Sigmoid colon (tissue), 7 donors: ENCODE data around the gene C16orf92. TPM values are rescaled to one million over a fixed set of nuclear protein-coding genes. Genes with fewer than 3 reads are reported as not detected.

Experiments
- DNase-seq: peaks from one replicate; pipeline ENCODE4 v3.0.0-alpha.2; 2019
- H3K27ac ChIP-seq, 4 donors: fragments of 200-600 bp; sonication (generic); one replicate each; pipeline ENCODE4 v1.5.1; 2016 to 2019; ENCODE audit warnings: mild to moderate bottlenecking in 1 of 4
- H3K27me3 ChIP-seq, 3 donors: fragments of 200-600 bp; sonication (generic); one replicate each; pipeline ENCODE4 v1.5.1; 2019; ENCODE audit warnings: mild to moderate bottlenecking in 1 of 3
- H3K36me3 ChIP-seq, 4 donors: fragments of 200-600 bp; sonication (generic); one replicate each; pipeline ENCODE4 v1.5.1; 2016 to 2019
- H3K4me1 ChIP-seq, 4 donors: fragments of 200-600 bp; sonication (generic); one replicate each; pipeline ENCODE4 v1.5.1; 2017 to 2019
- H3K4me3 ChIP-seq, 4 donors: fragments of 200-600 bp; sonication (generic); one replicate each; pipeline ENCODE4 v1.5.1; 2017 to 2019; ENCODE audit warnings: mild to moderate bottlenecking in 2 of 4, moderate library complexity in 1 of 4
- H3K9me3 ChIP-seq, 4 donors: fragments of 200-600 bp in 3 of 4; sonication (generic) in 3 of 4; one replicate each; pipeline versions ENCODE4 v1.5.1 to v1.6.1; 2013 to 2019
- CTCF ChIP-seq, 4 experiments: fragments of 450-650 bp in 3 of 4; fragments of 200-600 bp in 1 of 4; IDR thresholded peaks; one replicate each; pipeline ENCODE4 v1.5.1; 2016 to 2019; ENCODE audit warnings: antibody characterized with exemption in 4 of 4, mild to moderate bottlenecking in 3 of 4, moderate library complexity in 2 of 4
- EP300 ChIP-seq, 4 donors: sonication (generic); formaldehyde crosslinking; IDR thresholded peaks; one replicate each; pipeline ENCODE4 v1.6.1; 2017; ENCODE audit warnings: antibody characterized with exemption in 4 of 4
- POLR2A ChIP-seq, 2 donors: fragments of 450-650 bp; IDR thresholded peaks; one replicate each; pipeline ENCODE4 v1.6.1; 2016; ENCODE audit warnings: antibody characterized with exemption in 2 of 2, mild to moderate bottlenecking in 2 of 2, moderate library complexity in 2 of 2
- POLR2AphosphoS5 ChIP-seq, 4 donors: sonication (generic); formaldehyde crosslinking; IDR thresholded peaks; one replicate each; pipeline ENCODE4 v1.6.1; 2017; ENCODE audit warnings: antibody characterized with exemption in 4 of 4
- WGBS, 2 donors: extraction: QIAGEN DNeasy Blood & Tissue Kit; methylation state at CpG; one replicate each; pipeline ENCODE4 v1.1.7; 2013; 5-methylcytosine and 5-hydroxymethylcytosine counted together
- intact Hi-C: fragments of 100-400 bp; cut with DNase I; formaldehyde crosslinking; loops from one replicate; pipeline ENCODE4 v1.15.1; 2023
- polyA plus RNA-seq, 3 donors: library from polyadenylated mRNA; stranded (reverse); fragments of 200-250 nt; gene quantifications; one replicate each; pipeline ENCODE4 v1.2.3, GENCODE V29; 2013
- total RNA-seq, 4 donors: library from RNA; depleted of rRNA; stranded (reverse); fragments of >200 nt; gene quantifications; one replicate each; pipeline ENCODE4 v1.1.0, GENCODE V29; 2016
- donor health status: healthy with polysubstance abuse.
- donor health status: Bipolar disorder and iron deficiency.
- donor health status: healthy.

C16orf92 gene
- total and polyA plus RNA-seq, 7 donors, result not detected

- Histone ChIP-seq H3K4me3 (peak overlapping the region; percentile 53 to 80 (median 66)), H3K4me1 (peaks cover 0 to 17% (median 13%) of the 10 kb centered on the region in 4 donors), H3K27ac (peak overlapping the region; percentile 25 to 53 (median 44)), H3K9me3 (no peaks in the 10 kb centered on the region), H3K36me3 (no peaks in the 10 kb centered on the region), H3K27me3 (no peaks in the 10 kb centered on the region)
- DNase-seq, result peak; percentile 97
- 4 to 5% methylated on average over 55 to 58 of the region's 58 CpGs for WGBS, 2 donors
- TF ChIP-seq EP300 (IDR thresholded peaks at IDR 0.05) (no peak), POLR2AphosphoS5 (IDR thresholded peaks at IDR 0.05) (peak; percentile 54 to 85 (median 56))
- intact Hi-C loops, result loop anchor here (5.0 kb wide), 1 partner anchor 44 kb away; the partner anchor contains the start of gene YPEL3
Observed at GRCh38 chr16:30052671-30053372, 29.8 kb downstream of the C16orf92 start.

DNA sequence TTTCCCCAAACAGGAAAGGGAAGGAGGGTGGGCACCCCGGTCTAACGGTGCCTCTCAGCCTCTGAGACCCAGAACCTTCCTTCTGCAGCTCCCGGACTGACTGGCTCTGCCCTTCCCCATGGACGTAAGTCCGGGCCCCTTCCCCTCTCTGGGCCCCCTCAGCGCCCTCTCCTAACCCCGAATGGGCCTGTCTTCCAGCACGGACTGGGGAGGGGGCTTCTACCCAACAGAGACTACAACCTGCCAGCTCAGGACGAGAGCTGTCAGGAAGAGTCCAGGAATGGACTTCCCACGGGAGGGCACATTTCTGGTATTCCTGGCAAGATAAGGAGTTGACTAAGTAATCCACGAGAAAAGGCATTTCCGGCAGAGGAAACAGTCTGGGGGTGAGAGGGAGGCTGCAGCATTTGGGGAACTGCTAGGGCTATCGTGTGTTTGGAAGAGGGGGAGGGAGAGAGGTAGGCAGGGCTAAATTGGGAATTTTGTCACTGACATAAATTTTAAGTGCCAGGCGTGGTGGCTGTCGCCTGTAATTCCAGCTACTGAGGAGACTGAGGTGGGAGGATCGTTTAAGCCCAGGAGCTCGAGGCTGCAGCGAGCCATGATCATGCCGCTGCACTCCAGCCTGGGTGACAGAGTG is 30.5 kb downstream of the C16orf92 start:
- peak overlapping the region; percentile 53 to 80 (median 66) for H3K4me3 ChIP-seq
- WGBS, 2 donors, result 5 to 9% methylated on average over 19 of the region's 19 CpGs
- intact Hi-C loops, result loop anchor here (5.0 kb wide), 1 partner anchor 44 kb away; the partner anchor contains the start of gene YPEL3
- DNase-seq, result no peak
- H3K36me3 ChIP-seq, result no peaks in the 10 kb centered on the region
- TF ChIP-seq CTCF (IDR thresholded peaks at IDR 0.05), result no peak
- no peak for TF ChIP-seq EP300 (IDR thresholded peaks at IDR 0.05)
- no peak for TF ChIP-seq POLR2A (IDR thresholded peaks at IDR 0.05)
- no peak for TF ChIP-seq POLR2AphosphoS5 (IDR thresholded peaks at IDR 0.05)
- H3K9me3 ChIP-seq, result no peaks in the 10 kb centered on the region
- H3K27me3 ChIP-seq, result no peaks in the 10 kb centered on the region
- H3K4me1 ChIP-seq, result peaks cover 0 to 17% (median 13%) of the 10 kb centered on the region in 4 donors
- H3K27ac ChIP-seq, result peak overlapping the region; percentile 25 to 53 (median 44)

DNA sequence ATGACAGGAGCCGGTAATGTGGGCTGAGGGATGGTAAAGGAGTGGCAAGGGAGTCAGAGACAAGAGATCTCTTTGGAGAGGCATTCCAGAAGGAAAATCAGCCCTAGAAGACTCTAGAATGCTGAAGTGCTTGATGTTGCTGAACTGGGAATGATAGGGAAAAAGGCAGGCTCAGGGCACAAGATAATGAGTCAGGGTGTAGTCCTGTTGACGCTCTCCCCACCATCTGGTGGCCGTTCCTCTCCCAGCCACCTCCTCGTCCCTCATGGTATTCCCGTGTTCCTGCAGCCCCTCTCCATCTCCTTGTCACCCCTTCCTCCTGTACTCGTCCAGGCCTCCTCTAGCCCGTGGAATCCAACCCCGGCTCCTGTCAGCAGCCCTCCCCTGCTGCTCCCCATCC is 31.5 kb downstream of the C16orf92 start:
- TF ChIP-seq POLR2AphosphoS5 (IDR thresholded peaks at IDR 0.05), result no peak
- TF ChIP-seq POLR2A (IDR thresholded peaks at IDR 0.05), result no peak
- TF ChIP-seq CTCF (IDR thresholded peaks at IDR 0.05), result no peak
- TF ChIP-seq EP300 (IDR thresholded peaks at IDR 0.05), result no peak
- 83 to 89% methylated on average over 8 of the region's 8 CpGs for WGBS, 2 donors
- H3K27me3 ChIP-seq, result no peaks in the 10 kb centered on the region
- H3K36me3 ChIP-seq, result no peaks in the 10 kb centered on the region
- no peaks in the 10 kb centered on the region for H3K9me3 ChIP-seq
- H3K27ac ChIP-seq, result no peak overlapping the region
- H3K4me3 ChIP-seq, result no peak overlapping the region
- DNase-seq, result no peak
- H3K4me1 ChIP-seq, result peaks cover 0 to 17% (median 13%) of the 10 kb centered on the region in 4 donors
- intact Hi-C loops, result loop anchor here (5.0 kb wide), 1 partner anchor 43 kb away; the partner anchor contains the start of gene YPEL3

DNA sequence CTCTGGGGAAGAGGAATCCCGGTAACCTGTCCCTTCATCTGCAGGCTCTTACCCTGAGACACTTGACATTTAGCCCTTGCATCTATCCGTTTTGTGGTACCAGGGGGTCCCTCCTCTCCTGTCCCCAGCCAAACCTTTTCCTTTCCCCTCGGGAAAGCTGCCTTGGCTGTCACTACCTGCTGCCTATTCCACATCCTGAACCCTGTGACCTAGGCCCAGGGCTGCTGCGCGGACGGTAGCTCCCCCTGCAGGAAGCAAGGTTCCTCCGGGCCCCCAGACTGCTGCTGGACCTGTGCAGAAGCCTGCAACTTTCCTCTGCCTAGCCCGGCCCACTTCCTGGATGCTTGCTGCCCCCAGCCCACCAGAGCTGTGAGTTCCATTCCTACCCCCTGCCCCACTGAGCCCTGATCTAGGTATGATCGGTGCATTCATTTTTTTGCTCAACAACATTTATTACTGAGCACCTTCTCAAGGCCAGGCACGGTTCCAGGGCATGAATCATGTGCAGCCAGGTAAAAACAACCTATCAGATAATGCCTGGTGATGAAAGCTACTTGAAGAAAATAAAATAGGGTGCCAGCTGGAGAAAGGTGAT is 32.1 kb downstream of the C16orf92 start:
- Histone ChIP-seq H3K27ac (no peak overlapping the region), H3K27me3 (no peaks in the 10 kb centered on the region), H3K9me3 (no peaks in the 10 kb centered on the region), H3K36me3 (no peaks in the 10 kb centered on the region), H3K4me3 (no peak overlapping the region), H3K4me1 (peaks cover 0 to 17% (median 13%) of the 10 kb centered on the region in 4 donors)
- DNase-seq, result no peak
- TF ChIP-seq EP300 (IDR thresholded peaks at IDR 0.05), result no peak
- no peak for TF ChIP-seq POLR2AphosphoS5 (IDR thresholded peaks at IDR 0.05)
- TF ChIP-seq CTCF (IDR thresholded peaks at IDR 0.05), result no peak
- intact Hi-C loops, result loop anchor here (5.0 kb wide), 1 partner anchor 42 kb away; the partner anchor contains the start of gene YPEL3
- WGBS, 2 donors, result 22 to 34% methylated on average over 10 of the region's 10 CpGs

DNA sequence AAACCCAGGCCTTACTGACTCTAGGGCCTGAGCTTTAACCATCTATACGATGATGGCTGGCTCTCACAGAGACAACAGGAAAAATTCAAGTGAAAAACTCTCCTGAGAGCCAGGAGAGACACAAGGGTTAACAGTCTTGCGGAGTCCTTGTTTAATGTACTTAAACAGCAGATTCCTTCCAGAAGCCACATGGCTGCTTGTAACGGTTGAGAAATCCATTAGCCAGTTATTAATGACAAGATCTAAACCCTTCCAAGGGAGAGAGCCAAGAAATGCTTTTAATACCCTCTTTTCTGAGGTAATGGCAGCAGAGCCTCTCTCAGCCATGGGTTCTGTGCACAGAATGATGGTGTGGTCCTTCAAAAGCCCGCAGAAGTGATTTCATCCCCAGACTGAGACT is 37.3 kb downstream of the C16orf92 start:
- no peak for TF ChIP-seq EP300 (IDR thresholded peaks at IDR 0.05)
- TF ChIP-seq POLR2A (IDR thresholded peaks at IDR 0.05), result no peak
- no peak for TF ChIP-seq POLR2AphosphoS5 (IDR thresholded peaks at IDR 0.05)
- no peak for TF ChIP-seq CTCF (IDR thresholded peaks at IDR 0.05)
- Histone ChIP-seq H3K36me3 (no peaks in the 10 kb centered on the region), H3K9me3 (no peaks in the 10 kb centered on the region), H3K4me1 (peaks cover 0 to 17% (median 12%) of the 10 kb centered on the region in 4 donors), H3K27ac (peak overlapping the region in 1 of 4 donors; percentile 30), H3K27me3 (no peaks in the 10 kb centered on the region), H3K4me3 (no peak overlapping the region)
- DNase-seq, result no peak
- 86 to 88% methylated on average over 4 of the region's 4 CpGs for WGBS, 2 donors
- intact Hi-C loops, result no loop called here
